ENCODE data around the gene NR4A1. TPM values are rescaled to one million over a fixed set of nuclear protein-coding genes. Genes with fewer than 3 reads are reported as not detected.

Gene NR4A1
- total RNA-seq, 1 donor from 2014 or later: 46.1 TPM

DNA sequence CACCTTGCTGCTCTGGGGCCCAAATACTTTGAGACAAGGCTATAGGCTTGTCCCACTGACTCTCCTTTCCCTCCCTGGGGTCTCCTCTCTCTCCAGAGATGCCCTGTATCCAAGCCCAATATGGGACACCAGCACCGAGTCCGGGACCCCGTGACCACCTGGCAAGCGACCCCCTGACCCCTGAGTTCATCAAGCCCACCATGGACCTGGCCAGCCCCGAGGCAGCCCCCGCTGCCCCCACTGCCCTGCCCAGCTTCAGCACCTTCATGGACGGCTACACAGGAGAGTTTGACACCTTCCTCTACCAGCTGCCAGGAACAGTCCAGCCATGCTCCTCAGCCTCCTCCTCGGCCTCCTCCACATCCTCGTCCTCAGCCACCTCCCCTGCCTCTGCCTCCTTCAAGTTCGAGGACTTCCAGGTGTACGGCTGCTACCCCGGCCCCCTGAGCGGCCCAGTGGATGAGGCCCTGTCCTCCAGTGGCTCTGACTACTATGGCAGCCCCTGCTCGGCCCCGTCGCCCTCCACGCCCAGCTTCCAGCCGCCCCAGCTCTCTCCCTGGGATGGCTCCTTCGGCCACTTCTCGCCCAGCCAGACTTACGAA is 3.1 kb downstream of the NR4A1 start:
- ATAC-seq (ENCODE audit: poor library complexity) (no peak), DNase-seq (no peak)
- intact Hi-C loops (cut with DNase I): no loop called here

DNA sequence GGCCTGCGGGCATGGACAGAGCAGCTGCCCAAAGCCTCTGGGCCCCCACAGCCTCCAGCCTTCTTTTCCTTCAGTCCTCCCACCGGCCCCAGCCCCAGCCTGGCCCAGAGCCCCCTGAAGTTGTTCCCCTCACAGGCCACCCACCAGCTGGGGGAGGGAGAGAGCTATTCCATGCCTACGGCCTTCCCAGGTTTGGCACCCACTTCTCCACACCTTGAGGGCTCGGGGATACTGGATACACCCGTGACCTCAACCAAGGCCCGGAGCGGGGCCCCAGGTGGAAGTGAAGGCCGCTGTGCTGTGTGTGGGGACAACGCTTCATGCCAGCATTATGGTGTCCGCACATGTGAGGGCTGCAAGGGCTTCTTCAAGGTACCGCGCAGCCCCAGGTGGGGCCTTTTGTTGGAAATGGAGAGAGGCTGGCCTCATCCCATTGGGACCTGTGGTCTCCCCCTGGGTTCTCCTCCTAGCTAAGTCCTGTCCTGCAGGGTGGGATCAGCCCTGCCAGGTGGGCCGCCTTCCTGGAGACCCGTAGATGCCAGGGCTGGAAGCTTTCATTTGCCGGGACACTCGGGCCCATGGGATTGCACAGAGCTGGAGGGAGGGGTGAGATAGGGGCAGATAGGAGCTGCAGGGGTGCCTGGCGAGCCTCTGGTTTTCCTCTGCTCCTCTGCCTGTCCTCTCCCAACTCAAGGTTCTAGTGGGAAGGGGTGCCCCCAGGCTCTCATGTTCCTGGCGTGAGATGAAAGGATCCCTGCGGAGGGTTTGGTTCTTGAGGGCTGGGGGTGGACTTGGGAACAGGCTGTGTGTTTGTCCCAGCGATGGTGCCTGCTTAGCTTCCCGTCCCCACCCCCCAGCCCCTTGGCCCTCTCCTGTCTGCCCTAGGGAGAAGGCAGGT is 3.8 kb downstream of the NR4A1 start:
- intact Hi-C loops (cut with DNase I): no loop called here
- ATAC-seq (ENCODE audit: poor library complexity) (no peak), DNase-seq (no peak)

DNA sequence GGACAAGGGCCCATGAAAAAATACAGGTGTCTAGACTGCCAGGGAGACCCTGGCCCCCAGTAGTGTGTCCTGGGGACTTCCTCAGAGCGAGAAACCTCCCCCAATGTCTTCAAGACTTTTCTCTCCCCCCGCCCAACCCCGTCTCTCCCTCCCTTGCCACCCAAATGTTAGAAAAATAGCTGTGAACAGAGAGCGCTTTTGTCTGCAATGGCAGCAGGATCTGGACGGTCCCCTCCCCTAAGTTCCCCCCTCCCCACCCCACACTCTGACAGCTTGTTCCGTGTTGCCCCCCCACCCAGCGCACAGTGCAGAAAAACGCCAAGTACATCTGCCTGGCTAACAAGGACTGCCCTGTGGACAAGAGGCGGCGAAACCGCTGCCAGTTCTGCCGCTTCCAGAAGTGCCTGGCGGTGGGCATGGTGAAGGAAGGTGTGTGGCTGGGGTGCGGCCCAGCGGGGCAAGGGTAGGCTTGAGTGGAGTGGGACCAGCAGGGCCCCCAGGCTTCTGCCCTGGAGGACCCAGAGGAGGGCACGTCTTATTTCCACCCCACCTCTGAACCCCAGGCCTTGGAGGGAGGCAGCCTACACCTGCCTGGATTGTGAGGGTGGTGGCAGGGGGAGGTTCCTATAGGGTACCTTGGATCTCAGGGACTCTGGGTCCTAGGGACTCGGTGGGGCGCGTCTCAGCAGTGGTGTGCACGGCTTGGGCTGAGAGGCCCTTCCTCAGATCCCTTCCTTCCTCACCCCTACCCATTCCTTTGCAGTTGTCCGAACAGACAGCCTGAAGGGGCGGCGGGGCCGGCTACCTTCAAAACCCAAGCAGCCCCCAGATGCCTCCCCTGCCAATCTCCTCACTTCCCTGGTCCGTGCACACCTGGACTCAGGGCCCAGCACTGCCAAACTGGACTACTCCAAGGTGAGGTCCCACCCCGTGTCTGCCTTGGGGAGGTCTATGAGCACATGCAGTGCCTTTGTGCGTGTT is 4.8 kb downstream of the NR4A1 start:
- intact Hi-C loops (cut with DNase I): no loop called here
- ATAC-seq (ENCODE audit: poor library complexity): no peak
- no peak for DNase-seq

DNA sequence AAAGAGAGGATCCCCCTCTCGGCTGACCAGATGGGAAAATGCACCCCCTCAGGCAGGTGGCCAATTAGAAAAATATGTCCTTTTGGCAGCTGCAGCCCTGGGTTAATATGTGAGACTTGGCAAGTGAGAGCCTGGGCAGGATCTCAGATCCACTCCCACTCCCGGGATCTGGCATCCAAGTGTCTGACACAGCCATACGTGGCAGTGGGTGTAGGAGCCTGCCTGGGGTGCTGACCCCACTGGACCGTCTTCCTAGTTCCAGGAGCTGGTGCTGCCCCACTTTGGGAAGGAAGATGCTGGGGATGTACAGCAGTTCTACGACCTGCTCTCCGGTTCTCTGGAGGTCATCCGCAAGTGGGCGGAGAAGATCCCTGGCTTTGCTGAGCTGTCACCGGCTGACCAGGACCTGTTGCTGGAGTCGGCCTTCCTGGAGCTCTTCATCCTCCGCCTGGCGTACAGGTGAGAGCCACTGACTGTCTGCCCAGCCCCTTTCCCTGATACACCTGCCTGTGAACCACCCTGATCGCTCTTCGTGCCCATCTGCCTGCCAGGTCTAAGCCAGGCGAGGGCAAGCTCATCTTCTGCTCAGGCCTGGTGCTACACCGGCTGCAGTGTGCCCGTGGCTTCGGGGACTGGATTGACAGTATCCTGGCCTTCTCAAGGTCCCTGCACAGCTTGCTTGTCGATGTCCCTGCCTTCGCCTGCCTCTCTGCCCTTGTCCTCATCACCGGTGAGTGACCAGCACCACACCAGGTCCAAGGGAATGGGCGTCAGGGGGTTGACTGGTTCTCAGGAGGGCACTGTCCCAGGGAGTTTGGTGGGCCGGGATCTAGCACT is 5.8 kb downstream of the NR4A1 start:
- ATAC-seq (ENCODE audit: poor library complexity) (no peak), DNase-seq (no peak)
- intact Hi-C loops (cut with DNase I): no loop called here

DNA sequence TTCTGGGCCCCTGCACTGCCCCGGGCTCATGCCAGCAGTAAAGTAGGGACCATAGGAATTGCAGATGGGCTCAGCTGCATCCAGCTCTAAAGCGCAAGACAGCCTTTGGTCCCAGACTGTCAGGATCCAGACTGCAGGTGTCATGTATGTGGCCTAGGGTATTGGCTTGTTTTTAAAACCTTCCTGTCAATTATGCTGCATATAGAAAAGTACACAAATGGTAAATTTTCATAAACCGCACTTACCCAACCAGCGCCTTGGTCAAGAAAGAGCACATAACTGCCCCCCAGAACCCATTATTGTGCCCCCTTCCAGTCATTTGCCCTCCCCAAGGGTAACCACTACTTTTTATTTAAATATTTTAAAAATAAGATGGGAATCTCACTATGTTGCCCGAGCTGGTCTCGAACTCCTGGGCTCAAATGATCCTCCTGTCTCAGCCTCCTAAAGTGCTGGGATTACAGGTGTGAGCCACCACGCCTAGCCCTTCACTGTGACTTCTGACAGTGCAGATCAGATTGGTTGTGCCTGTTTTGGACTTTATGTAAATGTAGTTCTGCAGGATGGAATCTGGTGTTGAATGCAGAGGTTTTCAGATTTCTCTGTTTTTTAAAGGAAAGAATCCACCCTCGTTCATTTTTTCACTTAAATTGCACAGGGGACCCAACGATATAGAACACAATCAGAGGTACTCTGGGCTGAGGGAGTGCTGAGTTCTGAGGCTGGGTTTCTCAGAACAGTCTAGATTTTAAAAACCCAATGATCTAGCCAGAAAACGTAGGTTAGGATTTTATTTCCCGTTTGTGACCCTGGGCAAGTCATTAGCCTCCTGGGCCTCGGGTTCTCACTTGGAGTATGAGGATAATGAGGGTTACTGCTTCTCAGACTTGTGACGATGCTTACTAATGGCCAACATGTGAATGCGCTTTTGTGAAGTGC is 6.7 kb downstream of the NR4A1 start:
- intact Hi-C loops (cut with DNase I): no loop called here
- DNase-seq: no peak
- ATAC-seq (ENCODE audit: poor library complexity): no peak

DNA sequence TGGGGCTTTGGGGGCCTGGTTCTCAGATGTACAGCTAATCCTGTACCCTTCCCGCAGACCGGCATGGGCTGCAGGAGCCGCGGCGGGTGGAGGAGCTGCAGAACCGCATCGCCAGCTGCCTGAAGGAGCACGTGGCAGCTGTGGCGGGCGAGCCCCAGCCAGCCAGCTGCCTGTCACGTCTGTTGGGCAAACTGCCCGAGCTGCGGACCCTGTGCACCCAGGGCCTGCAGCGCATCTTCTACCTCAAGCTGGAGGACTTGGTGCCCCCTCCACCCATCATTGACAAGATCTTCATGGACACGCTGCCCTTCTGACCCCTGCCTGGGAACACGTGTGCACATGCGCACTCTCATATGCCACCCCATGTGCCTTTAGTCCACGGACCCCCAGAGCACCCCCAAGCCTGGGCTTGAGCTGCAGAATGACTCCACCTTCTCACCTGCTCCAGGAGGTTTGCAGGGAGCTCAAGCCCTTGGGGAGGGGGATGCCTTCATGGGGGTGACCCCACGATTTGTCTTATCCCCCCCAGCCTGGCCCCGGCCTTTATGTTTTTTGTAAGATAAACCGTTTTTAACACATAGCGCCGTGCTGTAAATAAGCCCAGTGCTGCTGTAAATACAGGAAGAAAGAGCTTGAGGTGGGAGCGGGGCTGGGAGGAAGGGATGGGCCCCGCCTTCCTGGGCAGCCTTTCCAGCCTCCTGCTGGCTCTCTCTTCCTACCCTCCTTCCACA is 7.6 kb downstream of the NR4A1 start:
- intact Hi-C loops (cut with DNase I): no loop called here
- DNase-seq (no peak), ATAC-seq (ENCODE audit: poor library complexity) (no peak)

DNA sequence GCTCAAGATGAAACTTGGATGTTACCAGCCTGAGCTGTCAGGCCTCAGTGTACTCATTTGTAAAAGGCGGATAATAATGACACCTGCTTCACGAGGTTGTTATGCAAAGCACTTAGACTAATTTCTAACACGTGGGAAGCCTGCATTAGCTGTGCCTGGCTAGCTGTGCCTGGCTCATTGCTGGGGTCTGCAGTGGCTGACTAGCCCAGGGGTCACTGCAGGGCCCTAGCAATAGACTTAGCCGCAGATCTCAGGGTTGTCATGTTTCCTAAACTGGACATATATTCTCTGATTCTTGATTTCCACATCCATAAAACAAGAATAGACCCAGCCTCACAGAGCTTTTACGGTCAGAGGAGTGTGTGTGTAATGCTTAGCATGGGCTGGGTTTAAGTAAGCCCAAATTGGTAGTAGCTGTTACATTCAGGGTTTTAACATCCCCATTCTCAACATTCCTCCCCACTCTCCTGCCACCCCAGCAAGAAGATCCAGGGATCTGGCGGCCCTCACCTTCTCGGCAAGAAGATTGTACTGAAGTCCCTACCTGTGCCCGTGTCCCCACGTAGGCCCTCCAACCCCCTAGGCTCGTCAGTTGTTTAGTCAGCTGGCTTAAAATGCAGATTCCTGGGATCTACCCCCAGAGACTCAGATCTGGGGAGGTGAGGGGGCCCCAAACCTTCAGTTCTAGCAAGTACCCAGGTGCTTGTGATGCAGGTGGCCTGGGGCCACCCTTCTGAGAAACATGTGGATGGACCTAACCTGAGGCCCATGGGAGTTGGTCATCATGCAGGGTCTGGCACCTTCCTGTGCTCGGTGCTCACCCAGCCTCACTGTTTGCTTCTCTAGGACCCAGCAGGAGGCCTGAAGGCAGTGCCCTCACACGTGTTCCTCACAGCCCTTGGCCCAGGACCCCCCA is 8.6 kb downstream of the NR4A1 start:
- ATAC-seq (ENCODE audit: poor library complexity) (no peak), DNase-seq (peak; percentile 41)
- intact Hi-C loops (cut with DNase I): no loop called here

DNA sequence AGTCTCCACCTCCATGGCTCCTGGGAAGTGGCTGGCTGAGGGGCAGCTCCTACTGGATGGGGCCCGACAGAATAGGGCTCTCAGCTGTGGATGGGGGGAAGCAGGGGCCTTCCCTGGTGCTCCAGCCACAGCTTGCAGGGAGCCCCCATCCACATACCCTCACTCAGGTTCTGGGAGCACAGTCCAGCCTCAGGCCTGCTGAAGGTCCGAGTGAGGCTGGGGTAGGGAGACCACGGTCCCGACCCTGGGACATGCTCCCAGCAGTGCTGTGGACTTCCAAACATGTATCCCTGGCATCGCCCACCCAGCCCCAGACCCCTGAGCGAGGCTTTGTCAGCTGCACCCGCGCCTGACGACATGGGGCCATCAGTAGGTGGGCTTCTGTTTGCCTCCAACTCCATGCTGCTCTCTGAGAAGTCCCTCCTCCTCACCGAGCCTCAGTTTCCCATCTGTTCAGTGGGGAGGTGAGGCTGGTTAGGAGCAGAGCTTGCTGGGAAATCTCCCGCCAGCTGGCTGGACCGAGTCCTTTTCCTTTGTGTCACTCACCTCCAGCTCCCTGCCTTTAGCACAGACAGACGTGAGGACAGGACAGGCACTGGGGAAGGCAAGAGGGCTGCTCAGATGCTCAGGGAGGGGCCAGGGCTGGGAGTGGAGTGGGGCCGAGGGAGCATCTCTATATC is 9.4 kb downstream of the NR4A1 start:
- ATAC-seq (ENCODE audit: poor library complexity) (no peak), DNase-seq (no peak)
- intact Hi-C loops (cut with DNase I): no loop called here

DNA sequence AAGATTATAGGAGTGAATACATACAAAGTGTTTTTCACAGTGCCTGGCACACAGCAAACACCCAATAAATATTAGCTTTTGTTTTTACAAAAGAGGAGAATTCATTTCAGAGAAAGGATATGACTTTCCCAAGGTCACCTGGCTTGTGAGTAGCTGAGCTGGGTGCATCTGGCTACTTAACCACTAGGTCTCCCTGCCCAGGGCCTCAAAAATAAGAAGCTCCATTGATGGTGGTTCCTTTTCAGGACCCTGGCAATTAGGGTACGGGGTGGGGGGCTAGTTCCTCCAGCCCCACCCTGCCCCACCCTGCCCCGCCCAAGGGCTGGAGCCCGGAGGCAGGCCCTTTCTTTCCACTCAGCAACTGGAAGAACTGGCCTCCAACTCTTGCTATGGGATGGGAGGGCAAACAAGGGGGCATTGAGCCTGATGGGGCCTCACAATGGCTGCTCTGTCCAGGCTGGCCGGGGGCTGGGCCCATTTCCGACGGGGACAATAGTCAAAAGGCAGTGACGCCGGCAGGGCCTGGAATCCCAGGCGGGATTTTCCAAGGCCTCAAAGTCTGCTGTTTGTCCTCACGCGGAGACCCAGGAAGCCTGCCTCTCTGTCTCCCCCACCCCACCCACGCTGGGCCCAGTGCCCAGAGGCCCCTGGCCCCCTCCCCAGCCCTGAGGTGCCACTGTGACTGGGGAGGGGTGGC is 10.4 kb downstream of the NR4A1 start:
- DNase-seq: no peak
- intact Hi-C loops (cut with DNase I): no loop called here
- ATAC-seq (ENCODE audit: poor library complexity): no peak

DNA sequence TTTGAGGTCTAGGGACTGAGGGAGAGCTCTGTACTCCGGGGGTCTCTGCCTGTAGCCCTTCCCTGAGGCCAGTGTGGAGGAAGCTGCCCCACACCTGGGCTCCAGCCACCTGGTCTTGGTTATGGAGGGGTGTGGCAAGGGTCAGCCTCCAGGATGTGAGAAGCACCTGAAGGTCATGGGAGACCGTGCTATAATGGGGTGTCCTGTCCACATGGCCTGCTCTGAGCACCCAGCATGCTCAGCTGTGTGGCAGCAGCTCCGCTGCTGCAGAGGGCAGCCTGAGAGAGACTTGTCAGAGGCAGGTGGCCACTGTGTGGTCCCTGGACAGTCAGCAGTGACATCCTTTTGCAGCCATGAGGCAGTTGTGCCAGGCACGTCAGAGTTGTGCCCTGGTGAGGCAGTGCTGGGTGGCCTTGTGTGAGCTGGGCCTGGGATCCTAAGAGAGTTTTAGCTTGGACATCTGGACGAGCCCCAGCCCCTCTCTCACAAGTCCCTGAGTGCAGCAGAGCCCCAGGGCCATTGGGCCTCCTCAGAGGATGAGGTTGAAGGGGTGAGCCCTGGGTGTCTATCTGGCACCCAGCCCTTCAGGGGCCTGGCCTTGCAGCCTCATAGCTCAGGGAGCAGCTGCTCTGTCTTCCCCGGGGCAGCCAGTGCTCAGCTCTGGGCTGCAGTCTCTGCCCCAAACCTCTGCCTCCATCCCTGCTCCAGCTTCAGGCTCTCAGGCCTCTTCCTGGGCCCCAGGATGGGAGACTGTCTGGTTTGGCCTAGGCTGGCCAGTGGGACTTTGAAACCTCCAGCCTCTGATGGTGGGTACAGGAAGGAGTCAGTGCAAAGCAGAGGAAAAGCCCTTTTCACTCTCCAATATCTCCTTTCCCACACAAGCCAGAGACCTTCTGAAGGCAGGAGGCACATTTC is 11.2 kb downstream of the NR4A1 start:
- intact Hi-C loops (cut with DNase I): no loop called here
- no peak for DNase-seq
- ATAC-seq (ENCODE audit: poor library complexity): no peak

DNA sequence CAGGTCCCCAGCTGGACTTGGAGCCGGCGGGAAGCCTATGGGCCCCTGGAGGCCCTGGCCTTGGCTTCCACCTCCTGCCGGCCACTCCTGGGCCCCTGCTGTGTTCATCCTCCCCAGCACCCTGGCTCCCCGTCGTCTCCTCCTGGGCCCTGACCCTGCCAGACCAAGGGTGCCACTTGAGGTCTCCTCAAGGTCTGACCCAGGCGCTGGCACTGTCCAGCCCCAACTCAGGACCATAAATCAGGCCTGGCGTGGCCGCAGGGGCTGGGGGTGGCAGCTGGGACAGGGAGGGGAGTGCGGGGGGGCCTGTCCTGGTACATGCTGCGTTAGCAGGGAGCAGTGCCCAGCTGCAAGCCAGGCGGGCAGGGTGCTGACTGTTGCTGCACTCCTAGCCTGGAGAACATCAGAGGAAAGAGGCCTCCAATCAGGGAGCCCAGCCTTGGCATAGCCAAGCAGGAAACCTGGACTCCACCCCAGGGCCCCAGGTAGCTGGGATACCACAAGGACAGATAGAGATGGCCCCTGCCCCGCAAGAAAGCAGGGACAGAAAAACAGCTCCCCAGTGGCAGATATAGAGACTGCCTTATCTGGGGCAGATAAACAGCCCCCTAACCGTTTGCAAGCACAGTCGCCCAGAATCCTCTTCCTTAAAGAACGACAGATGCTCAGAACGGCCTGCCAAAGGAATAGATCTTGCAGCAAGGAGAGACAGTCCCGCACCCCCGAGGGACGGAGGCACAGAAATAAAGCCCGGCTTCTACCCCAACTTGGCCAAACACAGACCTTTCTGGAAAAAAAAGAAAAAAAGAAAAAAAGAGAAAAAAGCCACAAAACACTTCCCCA is 12.1 kb downstream of the NR4A1 start:
- intact Hi-C loops (cut with DNase I): no loop called here
- ATAC-seq (ENCODE audit: poor library complexity) (peak; percentile 35), DNase-seq (no peak)

DNA sequence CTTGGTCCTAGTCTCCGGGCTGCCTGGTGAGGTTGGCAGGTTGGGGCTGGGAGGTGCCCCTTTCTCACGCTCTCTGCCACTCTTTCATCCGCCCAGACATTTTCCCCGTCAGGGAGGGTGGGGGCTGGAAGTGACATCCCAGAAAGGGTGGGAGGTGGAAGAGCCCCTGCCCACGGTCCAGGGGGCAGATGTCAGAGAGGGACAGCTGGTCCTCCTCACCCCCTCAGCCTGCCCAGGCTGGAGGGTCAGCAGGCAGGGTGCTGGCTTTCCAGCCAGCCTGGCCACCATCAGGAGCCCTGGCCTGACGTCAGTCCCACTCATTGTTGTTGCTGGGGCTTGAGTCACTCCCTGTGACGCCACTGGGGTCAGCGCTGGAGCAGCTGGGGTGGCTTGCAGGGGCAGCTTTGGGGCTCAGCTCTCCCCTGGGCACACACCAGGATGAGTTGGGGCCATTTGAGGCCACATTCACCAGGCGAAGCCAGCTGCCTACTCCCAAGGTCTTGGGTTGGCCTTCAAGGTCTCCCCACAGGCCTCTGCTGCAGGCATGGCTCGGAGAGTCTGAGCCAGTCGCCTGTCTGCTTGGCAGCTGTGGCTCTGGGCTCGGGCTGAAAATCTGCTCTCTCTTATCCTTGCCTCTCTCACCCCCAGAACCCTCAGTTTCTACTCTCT is 12.9 kb downstream of the NR4A1 start:
- intact Hi-C loops (cut with DNase I): no loop called here
- peak; percentile 88 for DNase-seq
- peak; percentile 75 for ATAC-seq (ENCODE audit: poor library complexity)
